Measurements from ENCODE around the gene SMAD7. TPM values are rescaled to one million over a fixed set of nuclear protein-coding genes. Genes with fewer than 3 reads are reported as not detected.

SMAD7 gene
- total RNA-seq, 1 donor from 2014 or later: 18.7 TPM

DNA sequence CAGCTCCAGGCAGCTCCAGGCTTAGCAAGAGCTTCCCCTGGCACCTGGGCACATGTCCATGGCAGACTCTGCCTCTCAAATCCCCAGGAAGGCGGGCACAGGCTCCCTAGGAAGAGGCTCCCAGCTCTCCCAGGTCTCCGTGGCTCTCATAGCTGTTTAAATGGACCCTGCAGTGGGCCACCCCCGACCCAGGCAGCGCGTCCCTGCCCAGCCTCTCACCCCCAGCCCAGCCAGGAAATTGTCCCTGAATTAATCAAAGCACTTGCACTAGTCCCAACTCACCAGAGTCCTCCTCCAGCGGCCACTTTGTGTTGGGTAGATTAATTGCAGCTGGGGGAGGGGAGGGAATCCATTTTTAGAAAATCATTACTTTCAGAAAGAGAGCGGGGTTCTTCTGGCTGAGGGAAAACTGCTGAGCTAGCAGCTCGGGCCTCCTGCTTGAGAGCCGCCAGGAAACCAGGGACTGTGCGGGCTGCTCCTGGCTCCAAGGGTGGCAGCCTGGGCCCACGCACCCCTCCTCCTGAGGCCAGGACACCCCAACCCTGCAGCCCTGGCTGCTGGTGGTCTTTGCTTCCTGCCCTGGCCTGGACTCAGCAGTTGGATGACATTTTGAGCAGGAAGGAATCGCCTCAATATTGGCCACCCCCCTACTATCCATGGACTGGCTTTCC lies 36.0 kb downstream of the SMAD7 start:
- no peak for DNase-seq

DNA sequence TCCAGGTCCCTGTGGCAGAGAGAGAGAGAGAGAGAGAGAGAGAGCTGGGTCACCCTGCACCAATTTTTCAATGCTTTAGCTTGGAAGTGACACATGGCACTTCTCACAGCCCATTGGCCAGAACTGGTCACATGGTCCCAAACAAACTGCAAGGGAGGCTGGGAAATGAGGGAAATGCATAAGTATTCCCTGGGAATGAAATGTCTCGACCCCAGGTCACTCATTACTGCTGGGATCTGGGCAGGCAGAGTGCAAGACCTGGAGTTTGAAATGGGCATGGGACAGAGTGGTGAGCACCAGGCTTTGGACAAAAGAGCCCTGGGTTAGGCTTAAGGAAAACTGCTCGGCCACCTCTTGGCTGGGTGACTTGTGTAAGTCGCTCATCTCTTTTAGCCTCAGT lies 37.0 kb downstream of the SMAD7 start:
- DNase-seq: no peak

DNA sequence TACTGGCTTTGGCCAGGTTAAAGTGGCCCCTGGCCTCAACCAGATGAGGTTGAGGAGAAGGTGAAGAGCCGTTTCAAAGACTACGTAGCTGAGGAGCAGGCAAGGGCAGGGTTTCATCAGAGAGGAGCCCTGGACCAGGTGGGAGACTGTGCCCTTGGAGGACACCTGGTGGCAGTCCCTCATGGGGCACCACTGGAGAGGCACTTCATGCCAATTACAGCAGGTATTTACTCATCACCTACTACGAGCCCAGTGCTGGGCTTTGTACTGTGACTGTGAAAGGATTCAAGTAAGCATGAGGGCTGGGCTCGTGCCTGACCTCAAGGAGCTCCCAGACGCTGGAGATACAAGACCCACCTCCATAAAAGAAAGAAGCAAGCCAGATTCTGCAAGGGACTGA lies 37.6 kb downstream of the SMAD7 start:
- no peak for DNase-seq

DNA sequence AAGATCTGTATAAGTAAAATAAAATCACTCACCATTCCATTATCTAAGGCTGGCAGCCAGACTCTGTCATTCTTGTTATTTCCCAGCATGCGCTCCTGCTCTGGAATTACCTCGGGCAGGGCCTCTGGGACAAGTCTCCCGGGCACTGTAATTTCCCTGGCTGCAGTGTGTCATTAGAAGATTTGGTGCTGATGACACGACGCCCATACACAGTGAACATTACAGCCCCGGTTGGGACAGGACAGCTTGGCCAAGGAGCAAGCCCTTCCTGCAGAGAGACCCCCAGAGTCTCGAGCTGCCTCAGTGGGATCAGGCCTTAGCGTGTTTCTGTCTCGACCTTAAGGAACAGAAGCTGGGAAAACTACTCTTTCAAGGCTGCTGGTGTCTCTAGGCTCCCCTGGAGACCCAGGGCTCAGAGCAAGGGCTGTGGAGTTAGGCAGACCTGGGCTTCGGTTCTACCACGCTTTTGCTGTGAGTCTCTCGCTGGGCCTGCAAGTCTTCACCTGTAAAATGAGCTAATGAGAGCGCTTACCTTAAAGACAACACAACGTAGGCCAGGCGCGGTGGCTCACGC lies 39.7 kb downstream of the SMAD7 start:
- no peak for DNase-seq

DNA sequence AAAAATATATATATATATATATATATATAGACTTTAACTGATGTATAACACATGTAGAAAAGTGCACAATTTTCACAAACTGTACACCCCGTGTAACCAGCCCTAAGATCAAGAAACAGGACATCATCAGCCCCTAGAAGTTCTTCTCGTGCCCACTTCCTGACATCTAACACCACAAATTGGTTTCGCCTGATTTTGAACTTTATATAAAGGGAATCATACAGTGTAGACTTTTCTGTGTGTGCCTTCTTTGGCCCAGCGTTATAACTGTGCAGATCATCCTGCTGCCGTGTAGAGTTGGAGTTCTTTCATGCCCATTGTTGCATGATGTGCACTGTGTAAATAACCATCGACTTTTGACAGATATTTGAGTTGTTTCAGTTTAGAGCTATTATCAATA lies 41.0 kb downstream of the SMAD7 start:
- no peak for DNase-seq

DNA sequence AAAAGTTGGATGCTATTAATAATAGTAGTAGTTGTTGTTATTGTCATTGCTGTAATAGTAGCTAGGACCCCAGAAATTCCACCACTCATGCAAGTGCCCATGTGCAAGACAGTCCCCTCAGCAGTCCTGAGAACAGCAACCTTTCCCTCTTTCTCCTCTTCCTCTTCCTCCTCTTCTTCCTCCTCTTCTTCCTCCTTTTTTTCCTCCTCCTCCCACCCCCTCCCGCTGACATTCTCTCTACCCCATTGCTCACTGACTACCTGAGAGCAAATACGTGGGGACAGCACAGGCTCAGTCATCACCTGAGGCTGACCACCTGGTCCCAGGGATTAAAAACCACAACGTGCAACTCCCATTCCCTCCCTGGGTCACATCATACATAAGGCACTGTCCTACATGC lies 41.8 kb downstream of the SMAD7 start:
- DNase-seq: no peak

DNA sequence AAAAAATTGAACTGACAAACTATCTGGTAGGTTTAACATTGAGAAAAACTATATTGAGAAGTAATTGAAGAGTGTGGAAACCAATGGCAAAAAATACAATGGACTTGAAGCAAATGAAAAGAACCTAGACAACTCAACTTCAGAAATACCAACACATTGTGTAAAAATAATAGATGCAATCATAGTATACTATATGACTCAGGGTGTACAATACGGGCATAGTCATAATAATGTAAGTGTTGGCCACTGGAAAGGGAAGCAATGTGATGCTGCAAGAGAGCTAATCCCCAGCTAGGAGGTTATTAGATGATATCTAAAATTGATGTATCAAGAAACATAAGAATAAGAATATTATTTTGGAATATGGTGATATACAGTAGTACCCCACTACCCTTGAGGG lies 45.3 kb downstream of the SMAD7 start:
- DNase-seq: no peak

DNA sequence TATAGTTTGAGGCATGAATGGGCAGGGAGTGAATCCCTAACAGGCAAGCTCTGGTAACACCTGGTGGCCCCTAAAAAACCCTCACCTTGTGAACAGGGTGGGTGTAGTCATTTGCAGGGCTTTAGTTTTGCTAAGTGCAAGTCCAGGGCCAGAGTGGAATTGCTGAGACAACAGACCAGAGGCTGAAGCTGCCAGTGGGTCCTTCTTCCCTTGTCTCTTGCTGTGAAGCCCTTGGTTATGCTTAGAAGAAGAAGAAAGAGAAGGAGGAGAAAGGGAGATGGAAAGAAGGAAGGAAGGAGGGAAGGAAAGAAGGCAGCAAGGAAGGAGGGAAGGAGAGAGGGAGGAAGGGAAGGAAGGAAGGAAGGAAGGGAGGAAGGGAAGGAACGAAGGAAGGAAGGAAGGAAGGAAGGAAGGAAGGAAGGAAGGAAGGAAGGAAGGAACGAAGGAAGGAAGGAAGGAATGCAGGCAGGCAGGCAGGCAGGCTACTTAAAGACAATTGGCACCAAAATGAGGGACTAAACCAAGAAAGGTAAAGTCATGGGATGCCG lies 45.8 kb downstream of the SMAD7 start:
- no peak for DNase-seq

DNA sequence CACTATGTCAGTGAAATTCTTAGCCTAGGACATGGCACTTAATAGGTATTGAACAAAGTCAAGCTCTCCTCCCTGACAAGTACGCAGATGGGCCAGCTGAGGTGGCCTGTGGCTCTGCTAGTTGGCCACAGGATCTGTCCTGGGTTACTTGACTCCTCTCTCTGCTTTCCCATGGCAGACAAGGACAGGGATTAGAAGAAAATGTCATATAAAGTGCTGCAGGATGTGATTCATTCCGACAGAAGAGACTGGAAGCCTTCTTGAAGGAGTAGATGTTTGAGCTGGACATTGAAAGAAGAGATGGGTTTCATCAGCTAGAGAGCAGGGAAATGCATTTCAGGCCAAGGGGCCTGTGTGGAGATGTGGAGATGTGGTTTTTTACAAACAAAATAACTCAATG lies 46.7 kb downstream of the SMAD7 start:
- DNase-seq: no peak

DNA sequence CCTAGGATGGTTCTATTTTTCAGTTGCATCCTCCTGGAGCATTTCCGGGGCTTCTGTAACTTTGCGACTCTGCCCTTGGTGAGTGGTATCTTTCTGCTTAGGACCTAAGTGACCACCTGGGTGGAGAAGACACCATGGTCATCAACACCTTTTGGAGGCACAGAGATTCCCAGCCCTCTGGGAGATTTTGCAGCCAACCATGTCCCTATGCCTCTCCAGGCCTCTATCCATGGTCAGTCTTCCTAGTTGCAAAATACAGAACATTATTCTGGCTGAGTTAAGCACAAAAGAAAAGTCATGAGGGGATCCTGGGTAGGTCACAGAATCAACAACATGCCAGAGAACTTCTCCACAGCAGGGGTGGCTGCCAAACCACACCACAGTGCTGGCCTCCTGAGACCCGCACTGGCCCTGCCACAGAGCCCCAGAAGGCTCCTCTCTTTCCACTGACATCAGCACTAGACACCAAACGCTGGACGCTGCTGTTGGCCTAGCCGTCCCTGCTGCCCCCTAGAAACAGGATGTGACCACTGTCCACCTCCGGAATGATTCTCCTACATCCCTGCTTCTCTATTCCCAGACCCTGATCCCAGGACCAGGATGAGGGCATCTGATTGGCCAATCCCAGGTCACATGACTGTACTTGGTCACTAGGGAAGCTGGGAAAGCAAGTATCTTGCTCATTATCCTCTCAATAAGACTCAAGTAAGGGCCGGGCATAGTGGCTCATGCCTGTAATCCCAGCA lies 47.7 kb downstream of the SMAD7 start:
- no peak for DNase-seq

DNA sequence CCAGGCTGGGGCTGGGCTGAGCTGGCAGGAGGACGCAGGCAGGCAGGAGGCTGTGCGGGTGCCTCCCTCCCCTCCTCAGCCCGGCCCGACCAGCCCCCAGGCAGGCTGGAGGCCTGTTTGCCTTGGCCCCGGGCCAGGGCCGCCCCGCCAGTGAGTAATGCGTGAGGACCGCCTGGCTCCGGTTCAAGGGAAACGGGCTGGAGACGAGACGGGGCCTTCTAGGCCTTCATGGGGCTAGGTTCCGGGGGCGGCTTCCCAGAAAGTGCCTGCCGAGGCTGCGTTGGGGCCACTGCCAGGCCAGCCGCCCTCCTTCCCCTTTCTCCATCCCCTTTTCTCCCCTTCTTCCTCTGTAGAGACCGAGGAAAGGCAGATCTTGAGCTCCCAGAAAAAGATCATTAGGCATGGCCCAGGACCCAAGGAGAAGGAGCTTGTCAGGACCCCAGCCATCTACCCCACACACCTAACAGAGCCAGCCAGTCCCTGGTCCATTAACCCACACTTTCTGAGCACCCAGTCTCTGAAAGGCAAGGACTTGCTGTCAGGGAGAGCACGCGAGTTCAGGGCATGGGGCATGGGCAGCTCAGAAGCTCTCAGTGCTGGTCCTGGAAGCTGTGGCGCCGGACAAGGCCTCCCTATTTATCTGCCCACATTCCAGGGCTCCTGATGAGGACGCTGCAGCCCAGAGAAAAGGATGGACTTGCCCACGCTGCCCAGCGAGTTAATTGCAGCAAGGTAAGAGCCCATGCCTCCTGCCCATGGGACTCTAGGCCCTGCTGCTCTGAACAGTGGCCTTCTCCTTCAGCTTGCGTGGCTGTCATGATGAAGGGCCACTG lies 48.5 kb downstream of the SMAD7 start:
- DNase-seq: peak; percentile 59

DNA sequence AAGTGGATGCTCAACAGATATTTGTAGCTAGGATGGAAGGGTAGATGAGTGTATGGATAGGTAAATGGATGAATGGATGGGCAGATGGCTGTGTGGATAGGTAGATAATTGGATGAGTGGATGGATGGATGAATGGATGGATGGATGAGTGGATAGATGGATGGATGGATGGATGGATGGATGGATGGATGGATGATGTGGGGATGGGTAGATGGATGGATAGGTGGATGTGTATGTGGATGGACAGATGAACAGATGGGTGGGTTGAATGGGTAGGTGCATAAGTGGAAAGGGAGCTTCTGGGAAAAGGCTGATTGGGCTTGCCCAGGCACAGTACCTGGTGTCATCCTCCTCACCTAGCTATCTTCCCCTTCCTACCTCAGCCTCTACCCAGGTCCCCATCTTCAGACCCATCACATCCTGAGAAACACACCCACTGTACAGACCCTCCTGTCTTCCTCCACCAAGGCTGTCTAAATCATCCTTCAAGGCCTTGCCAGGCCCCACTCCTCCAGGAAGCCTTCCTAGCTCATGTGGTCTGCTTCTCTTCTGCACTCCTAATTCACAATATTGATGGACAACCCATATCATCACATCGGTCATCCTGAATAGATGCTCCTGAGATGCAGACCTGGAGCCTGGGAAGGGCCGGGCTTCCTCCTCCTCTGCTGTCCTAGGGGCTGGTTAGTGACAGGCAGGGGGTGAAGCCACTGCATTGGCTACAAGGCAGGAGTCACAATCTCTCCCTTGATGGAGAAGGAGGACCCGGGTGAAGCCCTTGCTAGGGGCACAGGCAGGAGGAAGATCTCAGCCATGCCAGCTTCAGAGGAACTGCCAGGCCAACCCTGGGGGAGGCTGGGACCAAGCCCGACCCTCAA lies 49.4 kb downstream of the SMAD7 start:
- DNase-seq: no peak

DNA sequence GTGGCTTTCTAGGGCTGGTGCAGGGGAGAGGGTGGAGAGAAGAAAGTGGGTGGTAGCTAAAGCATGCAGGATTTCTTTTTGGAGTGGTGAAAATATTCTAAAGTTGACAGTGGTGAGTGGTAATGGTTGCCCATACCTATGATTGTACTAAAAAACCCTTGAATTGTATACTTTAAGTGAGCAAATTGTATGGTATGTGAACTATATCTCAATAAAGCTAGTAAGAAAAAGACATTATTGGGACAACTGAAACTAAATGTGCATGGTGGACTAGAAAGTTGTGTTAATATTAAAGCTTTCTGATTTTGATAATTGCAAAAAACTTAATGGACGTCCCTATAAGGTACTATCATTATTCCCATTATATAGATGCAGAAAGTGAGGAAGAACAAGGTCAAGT lies 50.3 kb downstream of the SMAD7 start:
- no peak for DNase-seq

DNA sequence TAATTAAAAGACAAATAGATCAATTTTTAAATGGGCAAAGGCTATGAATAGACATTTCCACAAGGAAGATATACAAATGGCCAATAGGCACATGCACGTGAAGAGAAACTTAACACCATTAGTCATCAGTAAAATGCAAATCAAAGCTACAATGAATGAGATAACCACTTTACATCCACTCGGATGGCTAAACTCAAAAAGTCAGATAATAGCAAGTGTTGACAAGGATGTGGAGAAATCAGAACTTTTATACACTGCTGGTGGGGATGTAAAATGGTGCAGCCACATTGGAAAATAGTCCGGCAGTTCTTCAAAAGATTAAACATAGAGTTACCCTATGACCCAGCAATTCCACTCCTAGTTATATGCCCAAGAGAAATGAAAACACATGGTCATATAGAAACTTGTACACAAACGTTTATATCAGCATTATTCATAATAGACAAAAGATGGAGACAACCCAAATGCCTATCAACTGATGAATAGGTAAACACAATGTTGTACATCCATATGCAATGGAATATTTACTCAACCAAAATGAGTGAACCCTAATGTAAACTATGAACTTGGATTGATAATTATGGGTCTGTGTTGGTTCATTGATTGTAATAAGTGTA lies 51.1 kb downstream of the SMAD7 start:
- no peak for DNase-seq

DNA sequence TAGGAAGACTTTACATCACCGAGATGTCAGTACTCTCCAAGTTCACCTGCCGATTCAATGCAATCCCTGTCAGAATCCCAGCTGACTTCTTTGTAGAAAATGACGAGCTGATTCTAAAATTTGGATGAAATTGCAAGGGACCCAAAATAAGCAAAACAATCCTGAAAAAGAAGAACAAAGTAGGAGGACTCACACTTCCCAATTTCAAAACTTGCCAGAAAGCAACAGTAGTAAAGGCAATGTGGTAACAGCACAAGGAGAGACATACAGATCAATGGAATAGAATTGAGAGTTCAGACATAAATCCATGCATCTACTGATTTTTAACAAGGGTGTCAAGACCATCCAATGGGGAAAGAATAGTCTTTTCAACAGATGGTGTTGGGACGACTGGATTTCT lies 52.2 kb downstream of the SMAD7 start:
- DNase-seq: no peak

DNA sequence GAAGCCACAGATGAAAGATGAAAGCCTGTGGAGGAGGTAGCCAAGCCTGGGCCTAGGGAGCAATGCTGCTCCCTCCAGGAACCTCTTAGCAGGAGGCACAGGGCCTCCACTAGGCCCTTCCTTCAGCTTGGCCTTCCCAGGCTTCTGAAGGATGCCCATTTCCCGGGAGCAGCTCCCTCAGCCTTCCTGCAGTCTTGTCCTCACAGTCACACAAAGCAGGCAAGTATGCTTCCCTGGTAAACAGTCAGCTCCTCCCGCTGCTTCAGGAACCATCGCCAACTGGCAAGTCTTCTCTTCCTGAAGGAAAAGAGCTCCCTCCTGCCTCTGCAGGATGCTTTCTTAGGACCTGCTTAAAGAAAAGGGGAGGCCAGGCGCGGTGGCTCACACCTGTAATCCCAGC lies 53.2 kb downstream of the SMAD7 start:
- DNase-seq: no peak

DNA sequence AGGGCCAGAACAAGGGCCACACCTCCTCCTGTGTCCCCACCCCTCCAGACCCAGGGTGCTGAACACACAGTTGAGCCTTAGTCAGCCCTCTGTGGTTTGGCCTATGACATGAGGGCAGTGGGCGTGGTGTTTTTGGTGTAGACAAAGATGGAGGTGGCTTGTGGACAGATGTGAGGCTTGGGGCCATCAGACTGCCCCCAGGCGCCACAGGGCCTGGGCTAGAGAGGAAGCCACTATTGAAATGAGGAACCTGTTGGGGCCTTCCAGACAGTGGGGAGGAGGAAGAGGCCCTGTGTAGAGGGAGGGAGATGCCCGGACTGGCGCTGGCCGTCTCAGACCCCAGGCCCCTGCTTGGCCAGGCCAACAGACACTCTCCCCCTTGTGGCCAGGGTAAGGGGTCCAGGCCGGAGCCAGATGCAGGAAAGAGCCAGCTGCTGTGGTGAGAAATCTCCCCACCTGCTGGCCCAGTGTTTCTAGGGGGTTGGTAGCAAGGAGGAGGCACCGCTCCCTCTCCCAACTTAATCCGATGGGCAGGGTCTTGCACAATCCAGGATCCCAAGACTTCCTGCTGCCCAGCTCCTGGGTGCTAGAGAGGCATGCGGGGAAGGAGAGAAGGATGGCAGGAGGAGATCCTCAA lies 53.8 kb downstream of the SMAD7 start:
- no peak for DNase-seq

DNA sequence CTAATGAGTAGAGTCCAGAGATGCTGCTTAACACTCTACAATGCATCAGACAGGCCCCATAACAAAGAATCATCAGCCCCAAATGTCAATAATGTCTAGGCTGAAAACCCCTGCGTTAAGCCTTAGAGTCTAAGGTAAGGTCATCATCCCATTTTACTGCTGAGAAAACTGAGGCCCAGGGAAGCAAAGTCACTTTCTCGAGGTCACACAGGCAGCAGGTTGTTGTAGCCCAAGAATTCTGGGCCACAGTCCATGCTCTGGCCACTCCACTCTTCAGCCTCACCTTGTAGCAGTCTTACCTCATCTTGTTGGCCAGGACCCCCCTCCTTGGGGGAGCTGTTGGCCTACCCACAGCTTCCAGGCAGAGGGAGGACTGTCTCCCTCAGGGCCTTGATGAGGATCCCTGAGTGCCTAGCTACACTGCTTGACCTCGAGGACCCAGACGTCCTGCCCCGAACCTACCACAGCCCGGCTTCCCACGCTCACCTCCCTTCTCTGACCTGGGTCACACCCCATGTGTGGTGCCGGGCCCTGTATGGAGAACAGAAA lies 54.4 kb downstream of the SMAD7 start:
- DNase-seq: no peak

DNA sequence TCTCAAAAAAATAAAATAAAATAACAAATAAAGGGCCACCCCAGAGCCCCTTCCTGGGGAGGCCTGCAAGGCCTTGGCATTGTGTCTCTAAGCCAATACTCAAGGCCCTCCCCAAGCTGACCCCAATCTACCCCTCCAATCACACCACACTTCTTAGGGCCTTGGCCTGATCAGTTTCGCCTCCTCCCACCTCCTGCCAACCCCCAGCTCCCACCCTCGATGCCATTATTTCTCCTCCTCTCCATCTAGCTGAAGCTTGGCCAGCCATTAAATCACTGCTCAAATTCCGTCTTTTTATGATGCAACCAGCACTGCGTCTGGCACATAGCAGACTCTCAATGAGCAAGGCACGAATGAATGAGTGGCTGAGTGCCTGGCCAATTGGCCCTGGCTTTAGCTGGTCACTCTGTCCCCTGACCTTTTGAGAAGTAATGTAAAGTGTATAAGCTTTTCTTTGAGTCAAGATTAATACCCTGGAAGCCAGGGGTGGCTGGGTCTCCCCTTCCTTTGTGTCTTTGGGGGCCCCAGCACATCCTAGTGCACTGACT lies 55.9 kb downstream of the SMAD7 start:
- no peak for DNase-seq

Data from occipital lobe (tissue), 2 donors.